Panc1 (cell line): ENCODE measurements around the gene UMAD1. TPM values are rescaled to one million over a fixed set of nuclear protein-coding genes. Genes with fewer than 3 reads are reported as not detected.

Experiments
- ATAC-seq: fragments of 200-7000 bp; cut with Tn5 transposase; 2 replicates; pipeline ENCODE4 v1.9.1; 2020; ENCODE audit warnings: mild to moderate bottlenecking, moderate library complexity
- BruUV-seq: library from RNA; stranded (reverse); fragments of 400-500 nt; replicated peaks from 2 replicates; lab custom pipeline; 2021; lab: Mats Ljungman, UMichigan
- CTCF ChIA-PET: fragments of 300-600 bp; sonication (Branson Sonifier 250); formaldehyde crosslinking; loops from one replicate; lab custom pipeline; 2022; ENCODE audit warnings: antibody characterized with exemption; lab: Charles Lee
- POLR2A ChIA-PET: fragments of 300-600 bp; sonication (Branson Sonifier 250); formaldehyde crosslinking; loops from one replicate; lab custom pipeline; 2022; ENCODE audit warnings: antibody characterized with exemption; lab: Charles Lee
- DNase-seq: peaks from one replicate; pipeline ENCODE4 v3.0.0-alpha.2; 2010; ENCODE audit warnings: low read depth, low spot score
- H3K27ac ChIP-seq: 2 replicates; pipeline ENCODE4 v1.5.1; 2011; ENCODE audit warnings: mild to moderate bottlenecking, low read length, inconsistent platforms
- H3K27me3 ChIP-seq: fragments of 200-500 bp; sonication (Bioruptor generic); 2 replicates; pipeline ENCODE4 v1.6.0; 2014; ENCODE audit warnings: low read length, inconsistent platforms; ENCODE audit not compliant: control insufficient read depth, insufficient read depth
- H3K36me3 ChIP-seq: fragments of 200-500 bp; sonication (Bioruptor generic); 2 replicates; pipeline ENCODE4 v1.5.1; 2014; ENCODE audit warnings: inconsistent platforms, mild to moderate bottlenecking, low read length, moderate library complexity; ENCODE audit not compliant: control insufficient read depth, insufficient read depth
- H3K4me1 ChIP-seq: 2 replicates; pipeline ENCODE4 v1.5.1; 2011; ENCODE audit warnings: inconsistent platforms, mild to moderate bottlenecking, low read length, moderate library complexity; ENCODE audit not compliant: control insufficient read depth, insufficient read depth
- H3K4me3 ChIP-seq, 2 experiments: 2 replicates each; pipeline ENCODE4 v1.5.1; 2011 to 2012; ENCODE audit warnings: low read depth in 2 of 2, low read length in 2 of 2, mild to moderate bottlenecking in 2 of 2, inconsistent platforms in 1 of 2, moderate library complexity in 1 of 2
- H3K9me3 ChIP-seq: fragments of 200-500 bp; sonication (Bioruptor generic); 2 replicates; pipeline ENCODE4 v1.5.1; 2014; ENCODE audit warnings: low read depth, mild to moderate bottlenecking, inconsistent platforms, low read length, moderate library complexity; ENCODE audit not compliant: control insufficient read depth, insufficient read depth
- CTCF ChIP-seq: fragments of 450-650 bp; IDR thresholded peaks from 2 replicates; pipeline ENCODE4 v1.5.1; 2017; ENCODE audit warnings: mild to moderate bottlenecking
- POLR2AphosphoS5 ChIP-seq: IDR thresholded peaks from 2 replicates; pipeline ENCODE4 v1.6.1; 2012; ENCODE audit warnings: mild to moderate bottlenecking, low read depth, low read length, moderate library complexity
- REST ChIP-seq, 2 experiments: IDR thresholded peaks; 2 replicates each; pipeline ENCODE4 v1.6.1; 2011 to 2012; ENCODE audit warnings: low read depth in 2 of 2, control low read depth in 1 of 2, low read length in 1 of 2, mild to moderate bottlenecking in 1 of 2, moderate library complexity in 1 of 2; ENCODE audit not compliant: insufficient read depth in 1 of 2
- SIN3A ChIP-seq: IDR thresholded peaks from 2 replicates; pipeline ENCODE4 v1.6.1; 2012; ENCODE audit warnings: low read depth, mild to moderate bottlenecking, low read length, moderate library complexity, borderline replicate concordance; ENCODE audit not compliant: insufficient read depth
- TCF7L2 ChIP-seq: IDR thresholded peaks from 2 replicates; pipeline ENCODE4 v1.6.1; 2011; ENCODE audit warnings: mild to moderate bottlenecking, low read depth, low read length, inconsistent platforms
- in situ Hi-C: cut with HindIII; loops from 2 replicates; pipeline ENCODE4 v1.10.0; 2016; ENCODE audit warnings: low sequenced_read_pairs, low pct_unique_long_range_greater_than_20kb
- intact Hi-C: fragments of 100-400 bp; cut with micrococcal nuclease; formaldehyde crosslinking; loops from one replicate; pipeline ENCODE4 v1.10.0; 2022; ENCODE audit not compliant: unreplicated experiment
- total RNA-seq: library from RNA; stranded (reverse); gene quantifications from one replicate; pipeline ENCODE4 v1.2.1, GENCODE V29; 2021; ENCODE audit not compliant: unreplicated experiment

Gene UMAD1
- total RNA-seq, 1 experiment from 2014 or later: 19.9 TPM

- POLR2A ChIA-PET: no interaction called here
- TF ChIP-seq POLR2AphosphoS5: no peak
- Histone ChIP-seq H3K4me1 (peaks cover 12% of the 10 kb centered on the region), H3K9me3 (no peaks in the 10 kb centered on the region), H3K27me3 (no peaks in the 10 kb centered on the region), H3K27ac (no peak overlapping the region), H3K4me3 (no peak overlapping the region), H3K36me3 (no peaks in the 10 kb centered on the region)
- CTCF ChIA-PET: no interaction called here
- intact Hi-C loops: no loop called here
- DNase-seq: no peak
- no TSS peak for BruUV-seq
- no peak for ATAC-seq
- in situ Hi-C loops: no loop called here
Measured at GRCh38 chr7:7795203-7795602, 154.7 kb downstream of the UMAD1 start.

GRCh38 chr7:7795630-7796121 is 155.1 kb downstream of the UMAD1 start:
- Histone ChIP-seq H3K27ac (no peak overlapping the region), H3K4me3 (no peak overlapping the region), H3K4me1 (peaks cover 12% of the 10 kb centered on the region), H3K9me3 (no peaks in the 10 kb centered on the region), H3K36me3 (no peaks in the 10 kb centered on the region), H3K27me3 (no peaks in the 10 kb centered on the region)
- intact Hi-C loops (no loop called here), in situ Hi-C loops (no loop called here)
- DNase-seq (peak; percentile 64), ATAC-seq (peak; percentile 83)
- ChIA-PET CTCF (no interaction called here), POLR2A (no interaction called here)
- TF ChIP-seq SIN3A (no peak), POLR2AphosphoS5 (no peak), TCF7L2 (no peak), REST (IDR thresholded peaks at IDR 0.05; ENCODE audit: insufficient read depth in 1 of 2, low read depth in 2 of 2, low read length in 1 of 2) (no peak), CTCF (no peak)
- BruUV-seq: no TSS peak

GRCh38 chr7:7798510-7798909 is 158.0 kb downstream of the UMAD1 start:
- Histone ChIP-seq H3K4me3 (no peak overlapping the region), H3K36me3 (no peaks in the 10 kb centered on the region), H3K27me3 (no peaks in the 10 kb centered on the region), H3K27ac (peak overlapping the region; percentile 48; the same call in 1 of the 2 replicates), H3K4me1 (peaks cover 12% of the 10 kb centered on the region), H3K9me3 (no peaks in the 10 kb centered on the region)
- intact Hi-C loops: no loop called here
- no peak; the same call in 1 of the 2 replicates for ATAC-seq
- TF ChIP-seq SIN3A: no peak
- no peak for TF ChIP-seq CTCF
- no peak for TF ChIP-seq TCF7L2
- TF ChIP-seq REST (IDR thresholded peaks at IDR 0.05; ENCODE audit: insufficient read depth in 1 of 2, low read depth in 2 of 2, low read length in 1 of 2): no peak
- no peak for TF ChIP-seq POLR2AphosphoS5
- CTCF ChIA-PET: no interaction called here
- in situ Hi-C loops: no loop called here
- POLR2A ChIA-PET: no interaction called here
- no peak for DNase-seq
- no TSS peak for BruUV-seq
